ENCODE measurements around the gene VAMP2.

DNA sequence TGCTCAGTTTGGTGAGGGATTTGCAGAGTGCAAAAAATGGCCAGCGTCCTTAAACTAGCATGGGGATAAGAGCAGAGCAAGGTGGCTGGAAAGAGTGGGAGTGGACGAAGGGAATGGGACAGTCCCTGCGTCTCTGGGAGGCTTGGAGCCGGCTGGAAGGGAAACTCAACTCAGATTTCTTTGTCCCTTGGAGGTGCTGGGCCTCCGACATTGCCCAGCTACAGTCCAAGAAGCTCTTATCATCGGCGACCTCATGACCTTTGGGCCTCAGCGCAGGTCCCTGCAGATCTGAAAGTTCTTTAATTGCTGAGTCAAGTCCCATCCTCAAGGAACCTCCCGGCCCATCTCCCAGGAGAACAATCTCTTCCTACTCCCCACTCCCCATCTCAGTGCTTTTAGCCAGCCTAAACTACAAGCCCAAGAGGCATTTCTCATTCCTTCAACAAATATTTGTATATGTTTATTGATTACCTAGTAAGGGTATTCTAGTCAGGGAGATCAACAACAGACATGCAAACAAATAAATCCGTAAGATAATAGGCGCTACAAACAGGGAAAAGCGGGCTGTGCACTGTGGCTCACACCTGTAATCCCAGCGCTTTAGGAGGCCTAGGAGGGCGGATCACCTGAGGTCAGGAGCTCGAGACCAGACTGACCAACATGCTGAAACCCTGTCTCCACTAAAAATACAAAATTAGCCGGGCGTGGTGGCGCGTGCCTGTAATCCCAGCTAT lies 14.4 kb upstream of the VAMP2 start:
- TF ChIP-seq, protein P1, sequence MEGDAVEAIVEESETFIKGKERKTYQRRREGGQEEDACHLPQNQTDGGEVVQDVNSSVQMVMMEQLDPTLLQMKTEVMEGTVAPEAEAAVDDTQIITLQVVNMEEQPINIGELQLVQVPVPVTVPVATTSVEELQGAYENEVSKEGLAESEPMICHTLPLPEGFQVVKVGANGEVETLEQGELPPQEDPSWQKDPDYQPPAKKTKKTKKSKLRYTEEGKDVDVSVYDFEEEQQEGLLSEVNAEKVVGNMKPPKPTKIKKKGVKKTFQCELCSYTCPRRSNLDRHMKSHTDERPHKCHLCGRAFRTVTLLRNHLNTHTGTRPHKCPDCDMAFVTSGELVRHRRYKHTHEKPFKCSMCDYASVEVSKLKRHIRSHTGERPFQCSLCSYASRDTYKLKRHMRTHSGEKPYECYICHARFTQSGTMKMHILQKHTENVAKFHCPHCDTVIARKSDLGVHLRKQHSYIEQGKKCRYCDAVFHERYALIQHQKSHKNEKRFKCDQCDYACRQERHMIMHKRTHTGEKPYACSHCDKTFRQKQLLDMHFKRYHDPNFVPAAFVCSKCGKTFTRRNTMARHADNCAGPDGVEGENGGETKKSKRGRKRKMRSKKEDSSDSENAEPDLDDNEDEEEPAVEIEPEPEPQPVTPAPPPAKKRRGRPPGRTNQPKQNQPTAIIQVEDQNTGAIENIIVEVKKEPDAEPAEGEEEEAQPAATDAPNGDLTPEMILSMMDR (conservative IDR thresholded peaks at IDR 0.05 in 1 of 2, IDR thresholded peaks at IDR 0.05 in 1 of 2; ENCODE audit: extremely low read depth in 1 of 2, insufficient read depth in 1 of 2, low read depth in 1 of 2, low read length in 2 of 2), result no peak
- no peak for TF ChIP-seq EZH2 (IDR thresholded peaks at IDR 0.05; ENCODE audit: borderline replicate concordance, low read length)

All from mammary epithelial cell (primary cell).